Sigmoid colon (tissue), 4 donors: ENCODE results near the gene AADACL4.

Experiments used
- POLR2A ChIP-seq, 2 donors: fragments of 450-650 bp; IDR thresholded peaks; one replicate each; pipeline ENCODE4 v1.6.1; 2016; ENCODE audit warnings: antibody characterized with exemption in 2 of 2, mild to moderate bottlenecking in 2 of 2, moderate library complexity in 2 of 2
- POLR2AphosphoS5 ChIP-seq, 4 donors: sonication (generic); formaldehyde crosslinking; IDR thresholded peaks; one replicate each; pipeline ENCODE4 v1.6.1; 2017; ENCODE audit warnings: antibody characterized with exemption in 4 of 4
- TF ChIP-seq, protein P1 (sequence below), 4 experiments: fragments of 450-650 bp in 3 of 4; fragments of 200-600 bp in 1 of 4; IDR thresholded peaks; one replicate each; pipeline ENCODE4 v1.5.1; 2016 to 2019; ENCODE audit warnings: antibody characterized with exemption in 4 of 4, mild to moderate bottlenecking in 3 of 4, moderate library complexity in 2 of 4

DNA sequence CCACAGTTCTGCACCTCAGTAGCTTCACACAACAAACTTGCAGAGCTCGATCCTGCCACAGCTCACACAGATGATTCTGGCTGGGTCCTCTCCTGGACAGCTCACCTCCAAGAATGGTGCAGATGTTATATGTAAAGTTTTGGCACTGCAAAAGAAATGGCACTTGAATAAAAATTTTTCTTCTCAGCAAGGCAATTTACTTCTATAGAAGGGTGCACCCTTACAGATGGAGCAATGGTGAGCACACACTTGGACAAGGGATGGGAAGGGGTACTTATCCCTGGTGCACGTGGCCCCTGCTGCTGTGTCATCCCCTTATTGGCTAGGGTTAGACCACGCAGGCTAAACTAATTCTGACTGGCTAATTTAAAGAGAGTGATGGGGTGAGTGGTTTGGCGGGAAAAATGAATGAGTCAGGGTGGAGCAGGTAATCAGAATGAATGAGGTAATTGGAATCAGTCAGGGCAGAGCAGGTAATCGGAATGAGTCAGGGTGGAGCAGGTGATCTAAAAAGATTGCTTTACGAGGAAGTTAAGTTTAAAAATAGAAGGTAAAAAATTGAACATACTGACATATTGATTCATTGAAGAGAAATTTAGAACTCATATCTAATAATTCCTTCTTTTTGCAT lies 60.1 kb downstream of the AADACL4 start:
- TF ChIP-seq POLR2AphosphoS5 (IDR thresholded peaks at IDR 0.05) (no peak), POLR2A (IDR thresholded peaks at IDR 0.05) (no peak)
- TF ChIP-seq, protein P1, sequence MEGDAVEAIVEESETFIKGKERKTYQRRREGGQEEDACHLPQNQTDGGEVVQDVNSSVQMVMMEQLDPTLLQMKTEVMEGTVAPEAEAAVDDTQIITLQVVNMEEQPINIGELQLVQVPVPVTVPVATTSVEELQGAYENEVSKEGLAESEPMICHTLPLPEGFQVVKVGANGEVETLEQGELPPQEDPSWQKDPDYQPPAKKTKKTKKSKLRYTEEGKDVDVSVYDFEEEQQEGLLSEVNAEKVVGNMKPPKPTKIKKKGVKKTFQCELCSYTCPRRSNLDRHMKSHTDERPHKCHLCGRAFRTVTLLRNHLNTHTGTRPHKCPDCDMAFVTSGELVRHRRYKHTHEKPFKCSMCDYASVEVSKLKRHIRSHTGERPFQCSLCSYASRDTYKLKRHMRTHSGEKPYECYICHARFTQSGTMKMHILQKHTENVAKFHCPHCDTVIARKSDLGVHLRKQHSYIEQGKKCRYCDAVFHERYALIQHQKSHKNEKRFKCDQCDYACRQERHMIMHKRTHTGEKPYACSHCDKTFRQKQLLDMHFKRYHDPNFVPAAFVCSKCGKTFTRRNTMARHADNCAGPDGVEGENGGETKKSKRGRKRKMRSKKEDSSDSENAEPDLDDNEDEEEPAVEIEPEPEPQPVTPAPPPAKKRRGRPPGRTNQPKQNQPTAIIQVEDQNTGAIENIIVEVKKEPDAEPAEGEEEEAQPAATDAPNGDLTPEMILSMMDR (IDR thresholded peaks at IDR 0.05): no peak
